GM21737 (cell line): ENCODE data around the gene AIG1.
"Not testable (repeated sequence)": the region's sequence is repeated elsewhere in the genome, so short reads cannot be mapped to it uniquely, and the experiment has no call there.

Experiments used
- ATAC-seq: cut with Tn5 transposase; IDR thresholded peaks from one replicate; pipeline ENCODE4 v1.9.1; 2021; ENCODE audit warnings: mild to moderate bottlenecking, moderate library complexity; ENCODE audit not compliant: unreplicated experiment

The AIG1 gene

GRCh38 chr6:143307760-143308159, 247.1 kb downstream of the AIG1 start:
- ATAC-seq = not testable (repeated sequence)

GRCh38 chr6:143313163-143313562, 252.5 kb downstream of the AIG1 start:
- no peak for ATAC-seq

GRCh38 chr6:143321491-143322086, 260.9 kb downstream of the AIG1 start:
- no peak for ATAC-seq

- ATAC-seq = no peak
Observed at GRCh38 chr6:143322386-143322785, 261.7 kb downstream of the AIG1 start.

GRCh38 chr6:143323729-143324470, 263.2 kb downstream of the AIG1 start:
- ATAC-seq = no peak

- no peak for ATAC-seq
Observed at GRCh38 chr6:143325379-143326140, 264.9 kb downstream of the AIG1 start.

- no peak for ATAC-seq
Observed at GRCh38 chr6:143328876-143329275, 268.2 kb downstream of the AIG1 start.

GRCh38 chr6:143329323-143329722, 268.6 kb downstream of the AIG1 start:
- ATAC-seq = no peak

GRCh38 chr6:143331362-143331761, 270.7 kb downstream of the AIG1 start:
- ATAC-seq = no peak

- no peak for ATAC-seq
Observed at GRCh38 chr6:143332153-143332845, 271.6 kb downstream of the AIG1 start.

GRCh38 chr6:143333081-143333480, 272.4 kb downstream of the AIG1 start:
- no peak for ATAC-seq

GRCh38 chr6:143333749-143334520, 273.2 kb downstream of the AIG1 start:
- no peak for ATAC-seq

GRCh38 chr6:143335865-143336264, 275.2 kb downstream of the AIG1 start:
- ATAC-seq = no peak

- ATAC-seq = no peak
Observed at GRCh38 chr6:143336446-143337152, 275.9 kb downstream of the AIG1 start.

- no peak for ATAC-seq
Observed at GRCh38 chr6:143337201-143337949, 276.7 kb downstream of the AIG1 start.

- ATAC-seq = no peak
Observed at GRCh38 chr6:143339223-143339622, 278.5 kb downstream of the AIG1 start.

GRCh38 chr6:143345477-143345876, 284.8 kb downstream of the AIG1 start:
- not testable (repeated sequence) for ATAC-seq

- no peak for ATAC-seq
Observed at GRCh38 chr6:143346004-143346403, 285.3 kb downstream of the AIG1 start.

- ATAC-seq = no peak
Observed at GRCh38 chr6:143348531-143348930, 287.8 kb downstream of the AIG1 start.
